Measurements from ENCODE around the gene GLIS1. TPM values are rescaled to one million over a fixed set of nuclear protein-coding genes. Genes with fewer than 3 reads are reported as not detected.
A peak's percentile ranks its signal among the peaks of the same experiment; 100 is the strongest.

The GLIS1 gene
- total RNA-seq, 1 donor from 2014 or later, result 1.4 TPM

GRCh38 chr1:53718443-53718842, 20.5 kb downstream of the GLIS1 start:
- no peak for DNase-seq (ENCODE audit: low spot score)

DNA sequence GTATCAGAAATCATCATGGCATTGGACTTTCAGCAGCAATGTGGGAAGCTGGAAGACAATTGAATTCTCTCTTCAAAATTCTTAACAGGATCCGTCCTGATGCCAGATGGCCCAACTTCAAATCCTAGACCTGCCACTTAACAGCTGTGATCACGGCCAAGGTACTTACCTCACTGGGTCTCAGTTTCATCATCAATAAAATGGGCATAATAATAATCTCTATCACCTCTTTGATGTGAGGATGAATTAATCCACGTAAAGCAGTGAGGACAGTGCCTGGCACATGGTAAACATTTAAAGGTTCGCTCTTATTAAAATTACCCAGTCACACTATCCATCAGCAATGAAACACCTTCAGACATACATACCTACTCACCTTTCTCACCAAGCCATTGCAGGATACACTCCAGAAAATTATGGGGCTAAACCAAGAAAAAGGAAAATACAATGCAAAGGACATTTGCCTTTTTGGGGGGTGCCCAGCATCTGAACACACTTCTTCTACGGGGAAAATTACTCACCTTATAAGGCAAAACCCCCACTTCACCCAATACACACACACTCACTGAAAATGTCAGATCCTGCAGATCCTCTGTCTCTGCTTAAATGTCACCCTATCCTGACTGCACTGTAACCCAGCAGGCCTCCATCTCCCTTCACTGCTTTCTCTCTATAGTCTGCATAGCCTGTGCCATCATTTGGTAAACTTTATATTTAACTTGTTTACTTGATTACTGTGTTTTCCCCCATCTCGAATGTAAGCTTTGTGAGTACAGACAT, 21.7 kb downstream of the GLIS1 start:
- DNase-seq (ENCODE audit: low spot score), result no peak

DNA sequence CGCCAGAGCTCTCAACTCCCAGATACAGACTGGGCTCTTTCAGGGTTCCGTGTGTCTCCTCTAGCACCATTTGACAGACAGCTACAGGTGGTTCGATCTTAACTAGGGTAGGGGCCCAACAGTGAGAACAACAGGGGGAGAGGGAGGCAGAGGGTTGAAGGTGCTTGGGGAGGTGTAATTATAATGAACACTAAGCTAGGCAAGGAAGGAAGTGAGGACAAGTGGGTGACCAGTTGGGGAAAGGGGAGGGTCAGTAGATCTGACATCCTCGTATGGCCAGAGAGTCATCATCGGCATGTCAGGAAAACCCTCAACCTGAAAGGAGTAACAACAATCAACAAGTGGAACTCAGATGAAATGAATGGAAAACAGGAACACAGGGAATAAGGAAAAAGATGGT, 22.8 kb downstream of the GLIS1 start:
- no peak for DNase-seq (ENCODE audit: low spot score)

DNA sequence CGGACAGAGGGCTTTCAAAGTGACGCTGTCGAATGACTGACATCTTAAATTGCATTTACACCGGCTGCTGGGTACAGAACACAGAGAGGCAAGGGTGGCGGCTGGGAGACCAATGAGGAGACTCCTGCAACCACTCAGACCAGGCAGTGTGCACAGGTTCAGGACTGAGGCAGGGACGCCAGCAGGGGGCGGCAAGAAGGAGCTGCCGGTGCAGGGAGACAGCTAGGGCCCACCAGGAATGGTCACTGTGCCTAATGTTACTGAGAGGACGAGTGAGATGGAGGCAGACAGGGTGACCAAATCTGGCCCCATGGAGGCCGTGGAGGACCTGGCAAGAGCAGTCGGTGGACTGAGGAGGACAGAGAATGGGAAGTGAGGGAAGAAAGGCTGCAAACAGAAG, 23.5 kb downstream of the GLIS1 start:
- no peak for DNase-seq (ENCODE audit: low spot score)

DNA sequence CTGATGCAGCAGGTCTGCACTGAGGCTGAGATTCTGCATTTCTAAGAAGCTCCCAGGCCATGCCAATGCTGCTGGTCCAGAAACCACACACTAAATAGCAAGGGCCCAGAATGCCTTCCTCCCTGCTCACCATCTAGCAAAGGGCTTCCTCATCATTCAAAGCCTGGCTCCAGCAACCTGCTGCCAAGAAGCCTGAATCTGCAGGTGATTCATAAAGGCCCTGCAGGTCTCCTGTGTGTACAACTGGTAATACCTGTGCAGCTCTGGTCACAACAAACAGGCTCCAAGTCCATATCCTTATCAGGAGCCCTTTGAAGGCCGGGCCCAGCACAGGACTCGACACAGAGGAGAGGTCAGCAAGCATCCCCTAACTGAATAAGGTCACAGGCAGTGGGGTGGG, 26.7 kb downstream of the GLIS1 start:
- DNase-seq (ENCODE audit: low spot score), result no peak

DNA sequence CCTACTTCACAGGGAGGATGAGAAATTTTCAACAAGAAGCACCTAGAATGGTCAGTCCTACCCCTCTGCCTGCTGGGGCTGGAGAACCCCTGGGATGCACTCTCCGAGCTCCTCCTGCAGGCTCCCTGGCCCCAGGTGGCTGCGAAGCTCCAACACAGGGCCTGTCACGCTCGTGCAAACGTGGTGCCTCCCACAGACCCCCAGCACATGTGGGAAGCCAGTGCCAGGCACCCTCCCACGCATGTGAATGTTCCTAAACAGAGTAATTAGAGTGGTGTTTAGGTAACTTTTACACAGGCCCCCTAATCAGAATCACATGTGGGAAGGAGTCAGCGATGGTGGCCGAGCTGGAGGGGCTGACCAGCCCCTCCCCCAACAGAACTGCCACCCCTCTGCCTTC, 28.4 kb downstream of the GLIS1 start:
- DNase-seq (ENCODE audit: low spot score), result no peak

DNA sequence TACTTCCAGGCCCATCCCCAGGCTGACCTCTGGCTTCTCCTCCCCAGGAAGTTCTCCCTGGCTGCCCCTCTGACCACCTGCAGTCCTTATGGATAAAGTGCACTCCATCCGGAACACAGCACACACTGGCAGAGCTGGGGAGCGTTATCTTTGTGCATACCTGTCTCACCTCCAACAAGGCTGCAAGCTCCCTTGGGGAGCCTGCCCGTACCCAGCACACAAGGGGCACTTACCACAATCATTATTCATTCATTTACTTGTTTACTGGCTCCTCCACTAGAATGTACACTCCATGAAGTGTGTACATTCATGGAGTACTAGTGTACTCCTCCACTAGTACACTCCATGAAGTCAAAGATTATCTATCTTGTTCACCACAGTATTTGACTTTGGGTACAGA, 30.3 kb downstream of the GLIS1 start:
- no peak for DNase-seq (ENCODE audit: low spot score)

DNA sequence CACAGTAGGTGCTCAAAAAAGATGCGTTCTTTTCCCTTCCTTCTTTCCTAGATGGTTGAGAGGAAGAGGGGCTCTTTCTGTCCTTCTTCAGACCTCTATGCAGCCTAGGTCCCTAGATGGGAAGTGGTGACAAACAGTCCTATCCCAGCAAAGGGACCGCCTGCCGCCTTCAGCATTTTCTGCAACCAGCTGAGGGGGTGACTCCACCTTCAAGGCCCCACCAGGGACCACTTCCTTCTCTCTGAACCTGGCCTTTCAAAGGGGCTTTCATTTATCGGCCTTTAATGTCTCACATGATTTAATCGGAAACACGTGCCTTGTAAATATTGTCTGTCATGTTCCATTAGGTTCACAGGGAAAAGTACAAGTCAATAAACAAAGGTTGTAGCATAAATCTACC, 32.6 kb downstream of the GLIS1 start:
- DNase-seq (ENCODE audit: low spot score), result no peak

DNA sequence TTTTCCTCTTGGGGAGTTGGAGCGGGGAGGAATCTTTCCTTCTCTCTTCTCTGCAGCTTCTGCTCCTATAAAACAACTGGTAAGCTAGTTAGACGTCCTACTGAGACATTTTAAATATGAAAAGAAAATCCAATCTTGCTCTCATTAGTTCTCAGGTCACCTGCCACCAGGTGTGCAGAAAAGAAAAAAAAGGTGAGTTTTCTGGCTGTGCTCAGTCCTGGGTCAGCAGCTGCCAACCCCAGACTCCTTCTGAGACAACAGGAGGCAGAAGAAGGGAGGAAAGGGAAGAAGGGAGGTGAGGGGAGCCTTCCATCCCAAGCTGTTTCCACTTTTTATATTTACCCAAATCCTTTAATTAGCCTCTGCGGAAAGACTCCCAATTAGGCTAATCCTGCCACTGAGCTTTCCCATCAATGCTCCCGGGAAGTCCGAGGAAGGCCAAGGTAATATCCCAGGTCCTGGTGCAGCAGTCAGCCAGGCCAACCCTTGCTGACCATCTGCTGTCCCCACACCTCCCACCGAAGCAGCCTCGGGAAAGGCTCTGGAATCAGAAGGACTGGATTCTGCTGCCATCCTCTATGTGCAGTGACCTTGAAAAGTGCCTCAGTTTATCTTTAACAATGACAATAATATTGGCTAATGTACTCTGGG, 33.4 kb downstream of the GLIS1 start:
- DNase-seq (ENCODE audit: low spot score), result no peak

GRCh38 chr1:53704804-53705445, 34.0 kb downstream of the GLIS1 start:
- no peak for DNase-seq (ENCODE audit: low spot score)

DNA sequence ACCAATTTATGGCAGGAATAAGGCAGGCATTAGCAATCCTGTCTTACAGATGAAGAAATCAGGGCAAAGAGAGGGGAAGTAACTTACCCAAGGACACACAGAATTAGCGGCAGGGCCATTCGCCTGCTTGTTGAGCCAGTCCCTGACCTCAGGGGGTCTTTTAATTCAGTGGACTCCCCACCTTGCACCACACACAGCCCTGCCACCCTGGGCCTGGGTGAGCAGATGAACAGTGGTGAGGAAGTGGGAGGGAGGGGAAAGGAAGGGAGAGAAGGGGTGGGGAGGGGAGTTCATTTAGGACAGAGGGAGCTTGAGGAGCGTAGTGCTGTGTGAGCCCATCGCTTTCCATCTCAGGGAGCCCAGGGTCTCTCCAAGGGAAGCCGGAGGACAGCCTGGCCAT, 34.7 kb downstream of the GLIS1 start:
- DNase-seq (ENCODE audit: low spot score), result no peak

- no peak for DNase-seq (ENCODE audit: low spot score)
Measured at GRCh38 chr1:53703174-53703573, 35.8 kb downstream of the GLIS1 start.

GRCh38 chr1:53702341-53702740, 36.6 kb downstream of the GLIS1 start:
- DNase-seq (ENCODE audit: low spot score), result no peak

- no peak for DNase-seq (ENCODE audit: low spot score)
Measured at GRCh38 chr1:53700776-53701175, 38.2 kb downstream of the GLIS1 start.

DNA sequence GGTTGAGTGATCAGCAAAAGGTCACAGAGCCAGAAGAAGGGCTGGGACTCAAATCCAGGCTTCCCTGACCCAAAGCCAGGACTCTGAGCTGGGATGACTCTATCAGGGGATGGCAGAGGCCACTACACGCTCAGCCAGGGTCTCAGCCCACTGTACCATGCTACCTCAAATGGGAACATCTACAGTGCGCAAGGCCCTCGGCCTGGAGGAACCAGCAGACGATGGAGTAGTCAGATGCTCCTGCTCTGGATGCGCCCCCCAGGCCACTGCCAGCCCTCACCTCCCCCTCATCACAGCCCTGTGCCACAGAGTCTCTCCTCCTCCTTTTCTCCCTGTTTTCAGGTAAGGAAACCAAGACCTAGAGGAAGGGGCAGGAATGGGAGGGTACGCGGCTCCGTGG, 39.0 kb downstream of the GLIS1 start:
- no peak for DNase-seq (ENCODE audit: low spot score)

DNA sequence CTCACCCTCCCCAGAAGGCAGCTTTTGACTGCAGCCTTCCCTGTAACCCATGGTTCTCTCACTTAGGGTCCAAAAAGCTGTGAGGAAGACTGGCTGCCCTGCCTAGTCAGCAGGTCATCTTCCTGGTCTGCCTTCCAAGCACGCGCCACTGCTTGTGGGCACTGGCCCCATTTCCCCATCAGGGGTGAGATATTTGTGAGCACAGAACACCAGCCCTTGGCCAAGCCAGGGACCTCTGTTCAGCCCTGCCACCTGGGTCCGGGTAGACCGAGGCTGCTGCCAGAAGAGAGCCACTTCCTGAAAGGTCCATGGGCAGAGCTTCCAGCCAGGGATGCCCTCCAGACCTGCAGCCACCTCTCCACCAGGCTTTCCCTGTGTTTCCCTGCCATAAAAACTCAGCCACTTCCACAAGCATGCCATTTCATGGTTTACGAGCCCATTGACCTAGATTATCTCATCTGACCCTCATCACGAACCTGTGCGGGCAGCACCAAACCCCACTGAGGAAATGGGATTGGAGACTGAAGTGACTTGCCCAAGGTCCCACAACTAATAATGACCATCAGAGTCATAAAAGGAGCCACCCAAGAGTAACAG, 40.5 kb downstream of the GLIS1 start:
- DNase-seq (ENCODE audit: low spot score), result no peak

DNA sequence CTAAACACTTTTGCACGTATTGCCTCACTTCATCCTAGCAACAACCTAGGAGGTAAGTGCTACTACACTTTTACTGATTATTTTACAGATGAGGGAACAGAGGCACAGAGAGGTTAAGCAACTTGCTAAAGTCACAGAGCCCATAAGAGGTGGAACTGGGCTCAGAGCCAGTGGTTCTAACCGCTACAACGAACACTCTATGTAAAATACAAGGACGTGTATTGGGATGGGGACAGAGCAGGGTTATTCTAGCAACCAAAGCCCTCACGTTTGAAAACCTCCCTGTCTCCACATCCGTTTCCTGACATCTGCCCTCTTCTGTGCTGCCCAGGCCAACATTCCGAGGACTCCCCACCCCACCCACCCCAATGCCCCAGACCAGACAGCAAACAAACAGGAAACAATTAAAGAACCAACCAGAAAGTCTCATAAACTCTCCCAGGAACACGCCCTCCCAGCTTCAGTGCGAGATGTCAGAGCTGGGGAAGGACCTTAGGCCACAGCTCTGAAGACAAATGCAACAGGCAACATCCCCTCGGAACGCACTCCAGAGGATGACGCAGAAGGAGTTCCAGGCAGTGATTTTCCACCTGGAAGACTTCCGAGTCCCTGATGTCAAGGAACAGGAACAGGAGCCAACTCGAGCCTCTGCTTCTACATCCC, 41.1 kb downstream of the GLIS1 start:
- DNase-seq (ENCODE audit: low spot score), result peak; percentile 53

DNA sequence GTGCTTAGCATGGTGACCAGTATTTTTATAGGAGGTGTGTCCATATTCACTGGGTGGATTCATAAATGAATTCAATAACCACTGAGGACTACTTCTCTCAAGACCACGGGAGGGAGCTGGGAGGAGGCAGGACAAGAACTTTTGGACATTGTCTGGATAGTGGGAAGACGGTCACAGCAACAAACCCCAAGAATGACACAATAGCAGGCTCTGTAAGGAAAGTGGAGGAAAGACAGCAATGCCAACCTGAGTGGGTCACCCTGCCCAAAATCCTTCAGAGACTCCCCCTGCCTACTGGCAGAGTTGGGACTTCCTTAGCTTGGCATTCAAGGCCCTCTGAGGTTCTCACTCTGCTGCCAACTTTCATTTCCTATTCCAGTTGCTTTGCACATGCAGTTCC, 42.0 kb downstream of the GLIS1 start:
- no peak for DNase-seq (ENCODE audit: low spot score)

- DNase-seq (ENCODE audit: low spot score), result no peak
Measured at GRCh38 chr1:53696571-53696970, 42.4 kb downstream of the GLIS1 start.

- DNase-seq (ENCODE audit: low spot score), result no peak
Measured at GRCh38 chr1:53696051-53696450, 42.9 kb downstream of the GLIS1 start.

DNA sequence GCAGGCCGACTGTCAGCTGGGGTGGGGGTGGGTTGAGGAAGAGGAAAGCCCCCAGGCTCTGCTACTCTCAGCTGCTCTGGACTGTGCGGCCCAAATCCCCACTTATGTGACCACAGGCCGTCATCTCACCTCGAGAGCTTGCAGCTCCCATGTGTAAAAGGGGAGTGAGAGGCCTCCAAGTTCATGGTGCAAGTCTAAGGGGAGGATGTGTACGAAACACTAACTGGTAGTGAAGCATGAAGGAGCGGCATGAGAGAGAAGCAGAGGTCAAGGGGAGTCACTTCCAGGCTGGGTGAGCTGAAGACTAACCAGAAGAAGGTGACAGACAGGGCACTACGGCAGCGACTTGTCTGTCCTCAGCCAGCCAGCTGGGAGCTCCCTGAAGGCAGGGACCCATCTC, 43.8 kb downstream of the GLIS1 start:
- no peak for DNase-seq (ENCODE audit: low spot score)

- no peak for DNase-seq (ENCODE audit: low spot score)
Measured at GRCh38 chr1:53694718-53695091, 44.3 kb downstream of the GLIS1 start.

Measured in umbilical cord (tissue), 2 donors.